Embryonic facial prominence (tissue), 1 donor: ENCODE results near the gene MYB.

ENCODE experiments used
- DNase-seq: peaks from one replicate; pipeline ENCODE4 v3.0.0-alpha.2; 2016; ENCODE audit errors: extremely low spot score

MYB gene

DNA sequence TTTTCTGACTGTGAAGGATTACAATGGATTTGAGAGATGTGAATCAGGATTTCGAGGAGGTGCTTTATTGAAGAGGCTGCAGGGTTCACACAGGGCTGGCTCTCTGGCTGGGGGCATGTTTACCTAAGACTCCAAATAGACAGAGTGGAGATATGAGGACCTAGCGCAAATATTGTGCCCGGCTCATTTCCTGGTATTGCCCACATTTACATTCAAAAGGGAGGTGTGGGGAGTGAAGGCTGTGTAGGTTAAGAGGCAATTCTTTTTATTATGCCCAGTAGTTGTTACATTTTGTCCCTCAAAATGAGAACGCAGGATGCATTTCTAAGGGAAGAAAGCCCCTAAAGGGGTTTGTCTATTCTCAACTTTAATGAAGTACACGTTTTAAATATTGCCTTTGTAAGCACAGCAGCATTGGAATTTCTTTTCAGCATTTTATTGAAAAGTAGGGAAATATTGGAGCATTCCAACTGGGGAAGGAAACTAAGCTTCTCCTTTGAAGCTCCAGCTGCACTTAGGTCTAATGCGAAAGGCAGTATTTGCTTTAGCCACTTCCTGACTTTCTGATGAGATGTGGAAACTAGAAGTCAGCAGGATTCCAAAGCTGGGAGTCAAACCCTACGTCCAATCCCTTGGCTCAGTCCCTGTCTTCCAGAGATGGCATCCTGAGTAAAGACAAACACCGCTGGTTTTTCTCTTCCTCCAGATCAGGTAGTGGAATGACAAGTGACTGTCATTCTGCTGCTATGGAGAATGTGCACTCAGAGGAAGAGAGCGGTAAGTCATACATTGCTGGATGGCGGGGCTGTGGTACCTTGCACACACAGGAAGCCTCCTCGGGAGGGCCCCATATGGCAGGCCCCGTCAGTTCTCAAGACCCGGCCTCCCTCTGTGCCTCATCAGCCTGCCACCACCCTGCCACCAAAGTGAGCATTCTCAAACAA, 70.7 kb downstream of the MYB start:
- no peak for DNase-seq

DNA sequence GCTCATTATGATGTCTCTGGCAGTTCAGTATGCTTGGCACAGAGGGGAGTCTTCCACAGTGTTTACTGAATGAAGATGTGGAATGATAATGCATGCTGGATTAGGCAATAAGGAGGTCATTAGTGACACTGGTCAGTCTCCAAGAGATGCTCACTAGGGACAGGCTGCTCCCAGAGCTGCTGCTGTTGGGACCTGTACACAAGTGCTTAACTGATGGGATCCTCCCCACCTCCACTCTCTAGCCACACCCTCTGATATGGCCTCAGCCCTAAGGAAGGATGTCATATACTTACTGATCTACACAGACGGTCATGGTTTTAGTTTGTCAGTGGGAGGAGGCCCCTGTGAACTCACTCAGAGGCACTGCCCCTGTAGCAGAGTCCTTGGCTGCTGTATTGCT, 73.4 kb downstream of the MYB start:
- no peak for DNase-seq

DNA sequence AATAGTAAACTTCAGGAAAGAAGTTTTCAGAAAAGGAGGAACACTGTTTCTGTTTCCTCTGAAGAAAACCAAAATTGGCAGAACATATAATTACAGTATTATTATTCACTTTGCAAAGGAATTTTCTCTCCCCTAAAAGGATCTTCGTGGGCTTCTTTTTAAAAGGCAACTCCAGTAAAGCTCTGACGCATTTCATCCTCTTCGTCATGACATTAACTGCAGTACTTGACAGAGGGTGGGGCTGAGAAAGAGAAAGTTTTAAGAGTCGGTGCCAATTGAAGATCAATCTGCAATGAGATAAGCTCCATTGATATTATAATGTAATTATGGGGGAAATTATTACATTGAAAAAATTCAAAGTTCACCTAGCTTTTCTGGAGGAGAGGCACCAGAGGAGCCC, 75.8 kb downstream of the MYB start:
- DNase-seq: no peak

DNA sequence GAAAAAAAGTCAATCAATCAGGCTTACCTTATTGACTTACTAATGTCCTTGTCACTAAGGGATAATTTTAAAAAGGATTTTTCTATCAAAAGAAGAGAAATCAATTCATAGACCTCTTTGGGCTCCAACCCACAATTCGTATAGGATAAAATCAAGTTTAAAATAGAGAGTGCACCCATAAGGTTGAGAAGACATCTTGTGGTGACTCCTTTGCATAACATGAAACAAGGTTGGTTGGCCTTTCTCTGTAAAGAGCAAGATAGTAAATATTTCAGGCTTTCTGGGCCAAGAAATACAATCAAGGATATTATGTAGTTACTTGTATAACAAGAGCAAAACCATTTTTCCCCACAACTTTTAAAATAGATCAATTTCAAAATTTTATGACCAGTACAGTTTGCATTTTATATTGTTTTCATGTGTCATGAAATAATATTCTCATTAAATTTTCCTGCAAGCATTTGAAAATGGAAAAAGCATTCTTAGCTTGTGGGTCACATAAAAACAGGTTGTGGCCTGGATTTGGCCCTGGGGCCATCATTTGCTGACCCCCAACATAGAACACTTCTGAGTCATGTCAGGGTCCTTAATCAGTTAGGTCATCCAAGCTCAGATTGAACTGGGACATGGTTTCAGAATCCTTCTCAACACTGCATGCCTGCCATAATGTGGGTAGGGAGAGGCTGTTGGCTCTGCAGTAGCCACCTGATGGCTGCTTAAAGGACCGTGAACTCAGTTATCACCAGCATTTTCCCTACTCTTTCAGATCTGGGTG, 76.7 kb downstream of the MYB start:
- DNase-seq: no peak

DNA sequence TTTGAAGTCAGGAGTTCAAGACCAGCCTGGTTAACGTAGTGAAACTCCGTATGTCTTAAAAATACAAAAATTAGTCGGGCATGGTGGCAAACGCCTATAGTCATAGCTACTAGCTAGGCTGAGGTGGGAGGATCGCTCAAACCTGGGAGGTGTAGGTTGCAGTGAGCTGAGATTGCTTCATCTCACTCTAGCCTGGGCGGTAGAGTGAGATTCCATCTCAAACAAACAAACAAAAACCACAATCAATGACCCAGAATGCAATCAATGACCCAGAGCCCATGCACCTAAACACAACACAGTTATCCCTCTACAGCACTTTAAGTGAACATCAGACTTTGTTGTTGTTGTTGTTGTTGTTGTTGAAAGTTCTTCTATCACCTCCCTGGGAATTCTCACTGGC, 77.9 kb downstream of the MYB start:
- DNase-seq: no peak

DNA sequence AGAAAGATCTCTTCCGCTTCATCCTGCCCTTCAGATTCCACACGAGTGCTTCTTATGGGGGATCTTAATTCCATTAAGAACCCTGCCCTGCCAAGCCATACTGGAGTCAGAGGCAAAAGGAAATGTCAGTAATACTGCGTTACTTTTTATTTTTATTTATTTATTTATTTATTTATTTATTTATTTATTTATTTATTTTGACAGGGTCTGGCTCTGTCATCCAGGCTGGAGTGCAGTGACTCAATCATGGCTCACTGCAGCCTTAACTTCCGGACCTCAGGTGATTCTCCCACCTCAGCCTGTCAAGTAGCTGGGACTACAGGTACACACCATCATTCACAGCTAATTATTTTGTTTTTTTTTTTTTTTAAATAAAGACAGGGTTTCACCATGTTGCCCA, 79.5 kb downstream of the MYB start:
- DNase-seq: no peak

DNA sequence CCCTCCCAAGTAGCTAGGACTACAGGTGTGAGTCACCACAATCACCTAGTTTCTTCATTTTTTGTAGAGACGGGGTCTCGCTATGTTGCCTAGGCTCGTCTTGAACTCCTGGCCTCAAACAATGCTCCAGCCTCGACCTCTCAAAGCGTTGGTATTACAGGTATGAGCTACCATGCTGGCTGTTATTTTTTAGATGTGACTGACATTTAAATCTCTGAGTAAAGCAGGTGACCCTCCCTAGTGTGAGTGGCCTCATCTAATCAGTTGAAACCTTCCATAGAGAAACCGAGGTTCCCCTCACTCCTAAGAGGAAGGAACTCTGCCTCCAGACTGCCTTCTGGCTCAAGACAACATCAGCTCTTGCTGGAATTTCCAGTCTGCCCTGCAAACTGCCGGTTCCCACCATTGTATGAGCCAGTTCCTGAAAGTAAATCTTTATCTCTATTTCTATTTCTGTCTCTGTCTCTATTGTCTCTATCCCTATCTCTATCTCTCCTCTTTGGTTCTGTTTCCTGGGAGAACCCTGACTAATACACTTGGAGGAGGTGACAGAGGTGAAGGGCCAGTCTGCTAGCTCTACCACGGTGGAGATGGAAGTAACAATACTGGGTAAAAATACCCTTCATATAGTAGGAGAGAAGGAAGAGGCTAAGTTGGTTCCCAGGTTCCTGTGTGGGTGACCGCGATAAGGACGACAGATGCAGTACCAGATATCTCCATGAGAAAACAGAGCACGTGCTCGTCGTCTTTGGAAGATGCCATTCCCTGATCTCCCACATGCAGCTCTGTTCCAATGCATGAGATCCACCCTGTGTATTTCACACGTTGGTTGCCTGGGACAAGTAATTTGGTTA, 81.0 kb downstream of the MYB start:
- no peak for DNase-seq

DNA sequence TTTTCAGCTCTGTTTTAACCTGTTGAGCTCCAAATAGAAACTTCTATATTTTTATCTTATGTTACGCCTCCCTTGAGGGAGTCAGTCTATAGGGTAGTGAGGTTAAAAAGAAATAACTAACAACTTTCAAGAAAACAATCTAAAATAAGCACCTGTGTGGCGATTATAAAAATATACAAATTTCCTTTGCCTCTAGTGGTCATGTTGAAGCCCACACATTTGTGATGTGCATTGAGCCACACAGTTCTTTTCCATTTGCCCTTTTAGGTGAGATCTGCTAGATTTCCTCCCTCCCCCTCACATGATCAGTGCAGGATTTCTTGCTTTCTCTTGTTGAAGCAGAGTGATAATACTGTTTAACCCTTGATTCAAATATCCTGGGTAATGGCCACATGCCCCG, 84.2 kb downstream of the MYB start:
- DNase-seq: no peak

DNA sequence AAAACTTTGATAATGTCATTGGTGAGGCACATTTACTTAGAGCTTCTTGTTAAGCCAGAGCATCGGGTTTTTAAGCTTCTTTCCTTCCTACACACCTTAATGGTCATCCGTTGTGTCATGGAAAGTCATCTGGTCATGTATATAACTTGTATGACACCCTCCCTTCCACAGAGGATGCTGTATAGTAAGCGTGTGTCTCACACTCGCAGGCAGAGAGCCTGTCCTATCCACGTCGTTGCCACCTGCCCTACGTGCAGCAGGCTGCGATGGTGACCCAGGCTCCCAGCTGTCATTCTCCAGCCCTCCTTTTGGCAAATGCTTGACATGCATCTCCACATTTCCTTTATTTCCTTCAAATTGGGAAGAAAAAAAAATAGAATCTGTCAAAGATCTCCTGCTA, 85.6 kb downstream of the MYB start:
- no peak for DNase-seq

DNA sequence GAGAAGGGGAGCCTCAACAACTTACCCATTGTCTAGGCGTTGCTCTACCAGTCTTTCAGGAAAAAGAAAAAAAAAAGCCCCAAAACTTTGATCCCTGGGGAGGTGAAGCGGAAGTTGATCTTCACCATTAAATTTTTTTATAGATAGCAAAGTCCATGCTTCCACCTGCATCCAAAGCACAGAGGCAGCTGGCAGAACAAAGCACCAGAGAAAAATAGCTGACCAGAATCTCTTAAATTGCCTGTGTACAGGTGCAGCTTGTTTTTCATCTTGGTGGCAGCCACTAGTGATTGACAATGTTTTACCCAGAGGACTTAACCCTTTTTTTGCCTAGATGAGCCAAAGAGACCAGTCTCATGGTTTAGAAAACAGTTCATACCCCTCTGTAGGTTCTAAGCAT, 86.0 kb downstream of the MYB start:
- DNase-seq: no peak

DNA sequence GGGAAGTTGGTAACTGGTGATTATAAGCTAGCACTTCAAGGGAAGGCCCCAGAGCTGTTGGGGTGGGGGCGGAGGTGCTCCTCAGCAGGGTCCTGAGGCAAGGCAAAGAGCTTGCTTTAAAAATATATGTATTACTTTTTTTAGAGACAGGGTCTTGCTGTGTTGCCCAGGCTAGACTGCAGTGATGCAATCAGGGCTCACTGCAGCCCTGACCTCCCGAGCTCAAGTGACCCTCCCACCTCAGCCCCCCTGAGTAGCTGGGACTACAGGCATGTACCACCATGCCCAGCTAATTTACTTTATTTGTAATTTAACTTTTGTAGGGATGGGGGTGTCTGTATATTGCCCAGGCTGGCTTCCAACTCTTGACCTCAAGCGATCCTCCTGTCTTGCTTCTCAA, 87.2 kb downstream of the MYB start:
- no peak for DNase-seq

DNA sequence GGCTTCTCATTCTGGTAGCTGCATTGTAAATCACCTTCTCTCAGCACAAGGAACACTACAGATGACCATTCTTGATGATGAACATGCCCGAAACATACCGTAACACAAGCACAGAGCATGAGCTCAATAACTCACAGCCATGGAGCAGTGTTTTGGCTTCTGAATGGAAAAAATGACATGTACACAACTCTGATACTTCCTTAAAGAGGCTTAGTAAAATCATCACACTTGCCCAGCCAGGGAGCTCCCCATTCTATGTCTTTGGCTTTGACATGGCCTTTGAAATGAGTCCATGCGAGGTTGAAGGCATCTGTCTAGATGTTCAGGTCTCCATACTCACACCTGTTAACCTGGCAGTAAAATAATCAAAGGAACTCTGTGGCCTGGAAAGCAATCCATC, 87.6 kb downstream of the MYB start:
- no peak for DNase-seq
